Ascending aorta (tissue), 2 donors: ENCODE data around the gene ACOT9. TPM values are rescaled to one million over a fixed set of nuclear protein-coding genes. Genes with fewer than 3 reads are reported as not detected.
"Not testable (repeated sequence)": the region's sequence is repeated elsewhere in the genome, so short reads cannot be mapped to it uniquely, and the experiment has no call there.

Experiments used
- DNase-seq, 2 donors: peaks; one replicate each; pipeline ENCODE4 v3.0.0-alpha.2; 2019; ENCODE audit warnings: low spot score in 2 of 2
- H3K27ac ChIP-seq, 2 donors: fragments of 200-600 bp; sonication (generic); one replicate each; pipeline ENCODE4 v1.5.1; 2016 to 2017; ENCODE audit warnings: mild to moderate bottlenecking in 1 of 2
- H3K27me3 ChIP-seq: fragments of 200-600 bp; sonication (generic); one replicate; pipeline ENCODE4 v1.5.1; 2017
- H3K36me3 ChIP-seq, 2 donors: fragments of 200-600 bp; sonication (generic); one replicate each; pipeline ENCODE4 v1.5.1; 2016
- H3K4me1 ChIP-seq, 2 donors: fragments of 200-600 bp; sonication (generic); one replicate each; pipeline ENCODE4 v1.5.1; 2016 to 2017; ENCODE audit warnings: mild to moderate bottlenecking in 1 of 2
- H3K4me3 ChIP-seq, 2 donors: fragments of 200-600 bp; sonication (generic); one replicate each; pipeline ENCODE4 v1.5.1; 2016 to 2017; ENCODE audit warnings: mild to moderate bottlenecking in 1 of 2
- H3K9me3 ChIP-seq, 2 donors: fragments of 200-600 bp; sonication (generic); one replicate each; pipeline ENCODE4 v1.5.1; 2016
- intact Hi-C: fragments of 100-400 bp; cut with DNase I; formaldehyde crosslinking; loops from one replicate; pipeline ENCODE4 v1.15.1; 2023
- total RNA-seq: library from RNA; depleted of rRNA; stranded (reverse); fragments of >200 nt; gene quantifications from one replicate; pipeline ENCODE4 v1.1.0, GENCODE V29; 2016
- TF ChIP-seq, protein P1 (sequence below), 3 experiments: fragments of 200-600 bp in 2 of 3; fragments of 450-650 bp in 1 of 3; sonication (generic) in 2 of 3; IDR thresholded peaks; one replicate each; pipeline ENCODE4 v1.5.1; 2016 to 2019; ENCODE audit warnings: antibody characterized with exemption in 3 of 3, mild to moderate bottlenecking in 1 of 3, moderate library complexity in 1 of 3

ACOT9 gene
- total RNA-seq, 1 donor from 2014 or later, result 6.6 TPM

DNA sequence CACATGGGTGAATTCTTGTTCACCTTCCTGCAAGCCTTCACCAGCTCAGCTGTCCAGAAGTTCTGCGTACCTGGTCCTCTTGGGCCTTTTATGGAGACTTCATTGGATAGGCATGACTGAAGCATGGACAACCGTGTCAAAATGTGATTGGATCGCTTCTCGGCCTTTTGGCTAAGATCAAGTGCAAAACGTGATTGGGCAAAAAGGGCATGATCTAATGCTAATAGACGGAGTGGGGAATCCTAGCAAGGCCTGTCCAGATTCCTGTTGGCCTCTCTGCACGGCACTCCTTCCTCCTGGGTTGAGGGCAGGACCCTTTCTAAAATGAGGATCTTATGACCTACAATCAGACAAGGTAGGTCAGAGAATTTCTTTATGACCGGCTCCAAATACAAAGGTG is 50.9 kb downstream of the ACOT9 start:
- no peaks in the 10 kb centered on the region for H3K4me1 ChIP-seq
- H3K27ac ChIP-seq, result no peak overlapping the region
- no peaks in the 10 kb centered on the region for H3K9me3 ChIP-seq
- TF ChIP-seq, protein P1, sequence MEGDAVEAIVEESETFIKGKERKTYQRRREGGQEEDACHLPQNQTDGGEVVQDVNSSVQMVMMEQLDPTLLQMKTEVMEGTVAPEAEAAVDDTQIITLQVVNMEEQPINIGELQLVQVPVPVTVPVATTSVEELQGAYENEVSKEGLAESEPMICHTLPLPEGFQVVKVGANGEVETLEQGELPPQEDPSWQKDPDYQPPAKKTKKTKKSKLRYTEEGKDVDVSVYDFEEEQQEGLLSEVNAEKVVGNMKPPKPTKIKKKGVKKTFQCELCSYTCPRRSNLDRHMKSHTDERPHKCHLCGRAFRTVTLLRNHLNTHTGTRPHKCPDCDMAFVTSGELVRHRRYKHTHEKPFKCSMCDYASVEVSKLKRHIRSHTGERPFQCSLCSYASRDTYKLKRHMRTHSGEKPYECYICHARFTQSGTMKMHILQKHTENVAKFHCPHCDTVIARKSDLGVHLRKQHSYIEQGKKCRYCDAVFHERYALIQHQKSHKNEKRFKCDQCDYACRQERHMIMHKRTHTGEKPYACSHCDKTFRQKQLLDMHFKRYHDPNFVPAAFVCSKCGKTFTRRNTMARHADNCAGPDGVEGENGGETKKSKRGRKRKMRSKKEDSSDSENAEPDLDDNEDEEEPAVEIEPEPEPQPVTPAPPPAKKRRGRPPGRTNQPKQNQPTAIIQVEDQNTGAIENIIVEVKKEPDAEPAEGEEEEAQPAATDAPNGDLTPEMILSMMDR (IDR thresholded peaks at IDR 0.05), result no peak
- no peak for DNase-seq
- H3K27me3 ChIP-seq, result no peaks in the 10 kb centered on the region
- intact Hi-C loops, result no loop called here
- H3K36me3 ChIP-seq, result no peaks in the 10 kb centered on the region
- no peak overlapping the region for H3K4me3 ChIP-seq

- H3K27me3 ChIP-seq, intact Hi-C loops, H3K4me3 ChIP-seq, H3K4me1 ChIP-seq, H3K27ac ChIP-seq, DNase-seq, H3K9me3 ChIP-seq, H3K36me3 ChIP-seq: not testable (repeated sequence)
These were observed 66.6 kb downstream of the ACOT9 start for GRCh38 chrX:23676486-23676885.

DNA sequence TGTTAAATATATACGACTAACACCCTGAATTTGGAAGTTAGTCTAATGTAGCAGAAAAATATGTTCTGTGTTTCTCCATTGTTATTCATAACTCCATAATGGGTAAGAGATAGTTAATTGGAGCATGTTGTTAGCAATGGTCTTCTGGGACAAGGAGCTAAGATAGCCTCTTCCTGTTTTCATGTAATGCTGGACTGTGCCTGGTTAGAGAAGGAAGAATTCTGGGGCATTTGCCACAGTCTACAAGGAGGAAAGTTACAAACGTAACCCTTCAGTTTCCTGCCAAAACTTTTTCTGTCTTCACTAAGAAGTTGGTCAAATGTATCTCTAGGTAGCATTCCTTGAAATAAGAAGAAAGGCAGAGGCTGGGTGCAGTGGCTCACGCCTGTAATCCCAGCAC is 70.0 kb downstream of the ACOT9 start:
- intact Hi-C loops, result no loop called here
- Histone ChIP-seq H3K9me3 (no peaks in the 10 kb centered on the region), H3K27me3 (no peaks in the 10 kb centered on the region), H3K4me3 (no peak overlapping the region), H3K27ac (no peak overlapping the region), H3K36me3 (peaks cover 0 to 7% of the 10 kb centered on the region in 2 donors), H3K4me1 (no peaks in the 10 kb centered on the region)
- TF ChIP-seq, protein P1 (IDR thresholded peaks at IDR 0.05), result no peak
- DNase-seq, result no peak

DNA sequence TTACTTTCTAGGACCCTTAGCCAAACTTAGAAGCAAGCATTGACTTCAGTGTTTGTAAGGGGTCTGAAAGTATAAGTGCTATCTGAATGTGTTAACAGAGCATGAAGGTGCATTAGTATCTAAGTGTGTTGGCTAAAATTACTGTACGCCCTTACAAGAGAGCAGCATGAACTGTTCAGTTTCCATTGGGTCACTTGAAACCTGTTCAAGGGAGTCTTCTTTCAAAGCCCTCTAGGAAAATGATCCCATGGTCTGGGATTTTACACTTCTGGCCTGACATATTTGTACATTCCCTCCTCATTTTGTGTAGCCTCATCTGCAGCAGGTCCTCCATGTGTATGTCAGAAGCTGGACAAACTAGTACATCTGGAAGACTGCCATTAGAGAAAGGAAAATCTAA is 72.5 kb downstream of the ACOT9 start:
- no peak for DNase-seq
- peaks cover 0 to 7% of the 10 kb centered on the region in 2 donors for H3K36me3 ChIP-seq
- no peaks in the 10 kb centered on the region for H3K27me3 ChIP-seq
- no peaks in the 10 kb centered on the region for H3K9me3 ChIP-seq
- TF ChIP-seq, protein P1 (IDR thresholded peaks at IDR 0.05), result no peak
- intact Hi-C loops, result no loop called here
- no peak overlapping the region for H3K4me3 ChIP-seq
- no peaks in the 10 kb centered on the region for H3K4me1 ChIP-seq
- H3K27ac ChIP-seq, result no peak overlapping the region

GRCh38 chrX:23668335-23668734 is 74.7 kb downstream of the ACOT9 start:
- Histone ChIP-seq H3K27ac (no peak overlapping the region), H3K4me3 (peak overlapping the region; percentile 61 to 69), H3K36me3 (no peaks in the 10 kb centered on the region), H3K27me3 (no peaks in the 10 kb centered on the region), H3K9me3 (no peaks in the 10 kb centered on the region), H3K4me1 (no peaks in the 10 kb centered on the region)
- intact Hi-C loops, result loop anchor here (5.0 kb wide), 2 partner anchors 74 to 354 kb away; partner anchors contain the start of gene ACOT9
- DNase-seq, result no peak
- TF ChIP-seq, protein P1 (IDR thresholded peaks at IDR 0.05), result no peak

GRCh38 chrX:23667239-23668177 is 75.6 kb downstream of the ACOT9 start, which contains the start of gene PRDX4:
PRDX4 (plus strand) TSS chrX:23667493; CDS start chrX:23667571, 78 bp downstream.
- TF ChIP-seq, protein P1 (IDR thresholded peaks at IDR 0.05), result no peak

More at GRCh38 chrX:23667239-23668177, 75.6 kb downstream of the ACOT9 start, which contains the start of gene PRDX4:
- DNase-seq, result peak; percentile 52 to 90
- intact Hi-C loops, result loop anchor here (1.0 to 5.0 kb wide), 3 partner anchors 75 to 355 kb away; partner anchors contain the start of genes ACOT9 and CXorf58
- H3K36me3 ChIP-seq, result no peaks in the 10 kb centered on the region
- H3K27me3 ChIP-seq, result no peaks in the 10 kb centered on the region
- H3K4me3 ChIP-seq, result peak within 1 kb of the TSS; percentile 61 to 69
- H3K4me1 ChIP-seq, result no peaks in the 10 kb centered on the region
- no peaks in the 10 kb centered on the region for H3K9me3 ChIP-seq
- peak within 1 kb of the TSS; percentile 74 to 76 for H3K27ac ChIP-seq
